ENCODE measurements around the gene GPR87. TPM values are rescaled to one million over a fixed set of nuclear protein-coding genes. Genes with fewer than 3 reads are reported as not detected.

The GPR87 gene, protein sequence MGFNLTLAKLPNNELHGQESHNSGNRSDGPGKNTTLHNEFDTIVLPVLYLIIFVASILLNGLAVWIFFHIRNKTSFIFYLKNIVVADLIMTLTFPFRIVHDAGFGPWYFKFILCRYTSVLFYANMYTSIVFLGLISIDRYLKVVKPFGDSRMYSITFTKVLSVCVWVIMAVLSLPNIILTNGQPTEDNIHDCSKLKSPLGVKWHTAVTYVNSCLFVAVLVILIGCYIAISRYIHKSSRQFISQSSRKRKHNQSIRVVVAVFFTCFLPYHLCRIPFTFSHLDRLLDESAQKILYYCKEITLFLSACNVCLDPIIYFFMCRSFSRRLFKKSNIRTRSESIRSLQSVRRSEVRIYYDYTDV
- polyA plus RNA-seq (2013, experiment 1 of 2; ENCODE audit: insufficient read length) = not detected
- polyA plus RNA-seq (2013, experiment 2 of 2; ENCODE audit: insufficient read length) = 0.15 TPM

DNA sequence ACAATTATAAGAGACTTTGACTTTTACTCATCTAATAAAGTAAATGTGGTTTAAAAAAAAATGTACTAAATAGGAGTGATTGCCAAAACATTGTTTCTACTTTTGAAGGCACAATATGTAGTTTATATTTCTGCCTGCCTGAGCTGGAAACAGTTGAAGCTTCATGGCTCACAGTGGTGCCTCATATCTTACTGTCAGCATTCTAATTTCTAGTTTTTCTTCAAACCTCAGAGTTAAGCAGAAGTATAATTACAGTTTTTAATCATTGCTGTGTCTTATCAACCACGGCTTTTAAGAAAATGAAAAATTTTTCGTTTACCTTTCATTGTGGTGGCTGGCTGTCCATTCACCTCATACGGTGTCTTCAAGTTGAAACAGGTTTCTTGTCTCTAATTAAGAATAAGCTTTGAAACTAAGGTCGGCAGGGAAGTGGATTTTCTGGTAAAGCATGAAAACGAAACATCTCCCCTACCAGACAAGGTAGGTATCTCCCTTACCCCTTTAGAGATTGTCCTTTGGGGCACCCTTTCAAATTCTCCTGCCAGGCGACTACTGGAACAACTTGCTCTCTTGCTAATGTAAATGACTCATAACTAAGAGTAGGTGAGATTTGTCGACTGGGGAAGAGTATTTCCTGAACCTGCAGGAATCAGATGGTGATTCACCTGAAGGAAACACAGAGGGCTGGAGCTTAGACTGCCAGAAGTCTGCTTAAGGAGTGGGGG lies at the start of gene GPR87:
TSS of gene GPR87 (minus strand) at position 554 of the 725 bp plus-strand sequence. CDS start 16,720 bp downstream, outside the sequence.
- DNase-seq = no peak

DNA sequence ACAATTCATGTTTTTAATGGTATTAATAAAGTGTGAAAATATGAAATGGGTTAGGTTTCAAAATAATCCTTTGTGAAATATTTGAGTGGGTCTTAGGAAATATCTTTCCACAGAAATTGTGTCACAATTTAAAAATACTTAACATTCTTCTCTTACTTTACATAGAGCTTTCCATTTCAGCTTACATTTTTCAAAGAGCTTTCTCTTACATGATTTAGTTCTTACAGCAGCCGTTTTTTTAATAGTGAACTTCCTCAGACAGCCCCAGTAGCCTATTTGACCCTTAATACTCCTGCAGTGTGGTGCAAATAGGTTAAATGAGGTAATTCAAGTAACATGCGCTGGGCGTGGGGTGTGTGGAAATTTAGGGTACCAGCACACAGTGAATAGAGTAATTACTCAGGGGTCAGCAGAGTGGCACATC lies 46.1 kb upstream of the GPR87 start:
- peak; percentile 65 for DNase-seq

DNA sequence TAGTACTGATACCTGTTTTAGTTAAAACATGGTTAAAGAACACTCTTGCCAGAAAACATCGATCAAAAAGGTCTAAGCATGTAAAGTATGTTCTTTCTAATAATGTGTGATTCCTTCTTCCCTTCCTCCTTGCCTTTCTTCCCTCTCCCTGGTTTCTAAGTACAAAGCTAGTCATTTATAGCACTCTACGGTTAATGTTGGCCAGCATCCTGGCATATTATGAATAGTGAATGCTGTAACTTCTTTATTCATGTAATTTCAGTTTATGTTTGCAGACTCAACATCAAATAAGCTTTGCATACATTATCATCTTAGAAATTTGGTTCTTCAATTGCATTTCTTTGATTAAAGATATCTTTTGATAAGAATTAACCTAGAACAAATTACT lies 40.8 kb upstream of the GPR87 start:
- no peak for DNase-seq

DNA sequence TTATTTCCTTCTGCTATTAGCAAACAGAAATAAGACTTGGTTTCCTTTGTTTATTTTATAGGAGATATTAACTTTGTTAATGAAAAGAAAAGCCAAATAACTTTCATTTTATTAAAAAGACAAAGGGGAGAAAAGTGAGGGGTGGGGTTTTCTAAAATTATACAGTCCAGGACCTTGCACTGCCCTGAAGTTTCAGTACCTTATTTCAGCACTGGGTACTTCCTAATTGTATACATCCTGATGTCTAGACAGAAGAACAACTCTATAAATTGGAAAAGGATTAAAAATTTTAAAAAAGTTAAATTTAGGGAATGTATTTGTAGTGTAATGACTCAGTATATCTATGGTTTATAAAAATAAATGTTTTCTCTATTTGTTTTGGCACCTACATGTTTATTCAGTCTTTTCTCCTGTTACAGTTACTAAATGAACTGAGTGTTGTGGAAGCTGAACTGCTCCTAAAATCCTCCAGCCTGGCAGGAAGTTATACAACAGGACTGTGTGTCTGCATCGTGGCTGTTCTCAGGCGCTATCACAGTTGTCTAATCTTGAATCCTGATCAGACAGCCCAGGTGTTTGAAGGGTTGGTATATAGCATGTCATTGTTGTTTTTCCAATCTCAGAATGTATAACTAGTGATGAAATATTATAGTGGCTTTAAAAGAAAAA lies 40.3 kb upstream of the GPR87 start:
- DNase-seq = peak; percentile 51

DNA sequence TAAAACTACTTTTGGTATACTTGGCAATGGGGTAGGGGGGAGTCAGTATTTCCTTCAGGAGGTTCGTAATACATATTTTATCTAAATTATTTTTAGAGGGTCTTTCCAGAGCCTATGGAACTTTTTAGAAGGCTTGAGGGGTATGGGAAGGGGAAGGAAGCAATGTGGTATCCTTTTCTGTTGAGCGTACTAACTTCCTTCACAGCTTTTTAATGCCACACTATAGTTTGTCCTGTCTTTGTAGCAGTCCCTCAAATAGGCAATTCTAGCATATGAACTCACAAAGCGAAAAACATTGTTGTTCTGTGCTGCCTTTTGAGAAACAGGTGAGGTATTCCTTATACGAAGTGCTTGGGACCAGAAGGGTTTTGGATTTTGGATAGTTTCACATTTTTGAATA lies 35.0 kb upstream of the GPR87 start:
- DNase-seq = no peak

DNA sequence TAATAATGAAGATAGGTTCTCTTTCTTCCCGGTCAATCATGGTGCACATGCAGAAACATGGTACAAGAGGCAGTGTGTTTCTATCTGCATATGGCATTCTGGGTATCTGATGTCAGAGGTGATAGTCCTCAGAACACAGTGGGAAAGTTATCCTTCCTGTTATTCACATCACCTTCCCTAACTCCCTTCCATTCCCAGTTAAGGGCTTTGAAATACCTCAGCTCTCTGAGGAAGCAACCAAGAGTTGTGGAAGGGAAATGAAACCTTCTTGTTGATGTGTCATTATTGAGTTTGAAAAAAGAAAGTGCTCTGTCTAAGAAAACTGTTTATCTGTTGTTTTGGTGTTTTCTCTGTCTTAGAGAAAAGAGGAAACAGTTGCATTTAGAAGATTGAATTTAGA lies 34.6 kb upstream of the GPR87 start:
- no peak for DNase-seq

DNA sequence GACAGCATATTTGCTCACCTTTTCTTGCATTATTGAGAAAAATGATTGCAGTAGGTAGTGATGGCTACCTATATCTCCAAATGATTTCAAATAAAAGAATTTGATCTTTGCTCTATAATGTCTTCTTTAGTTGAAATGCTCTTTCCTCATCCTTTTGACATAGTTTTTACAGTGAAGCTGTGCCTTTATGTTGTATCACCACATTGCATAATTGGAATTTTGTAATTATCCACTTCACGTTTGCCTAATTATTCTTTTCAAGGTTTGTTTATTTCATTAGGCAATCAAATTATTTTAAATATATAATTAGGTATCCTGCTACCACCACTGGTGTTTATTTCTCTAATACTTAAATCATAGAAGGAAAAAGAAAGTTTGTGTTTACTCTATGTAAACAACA lies 34.0 kb upstream of the GPR87 start:
- DNase-seq = no peak

DNA sequence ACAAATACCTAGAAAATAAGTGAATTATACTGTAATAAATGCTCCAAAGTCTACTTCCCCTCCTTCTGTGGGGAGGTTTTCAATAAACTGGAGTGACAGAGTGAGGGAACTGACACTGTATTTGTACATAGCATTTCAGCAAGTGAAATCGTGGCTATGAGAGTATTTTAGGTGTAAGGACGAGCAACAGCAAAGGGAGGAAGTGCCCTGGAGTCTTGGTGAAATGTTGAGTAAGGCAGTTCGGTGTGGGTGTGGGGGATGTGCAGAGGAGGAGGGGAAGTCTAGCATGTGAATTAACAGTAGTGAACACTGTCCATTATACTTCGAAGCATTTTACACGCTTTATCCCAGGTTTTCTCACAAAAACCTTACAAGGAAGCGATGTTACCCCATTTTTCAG lies 30.8 kb upstream of the GPR87 start:
- no peak for DNase-seq

DNA sequence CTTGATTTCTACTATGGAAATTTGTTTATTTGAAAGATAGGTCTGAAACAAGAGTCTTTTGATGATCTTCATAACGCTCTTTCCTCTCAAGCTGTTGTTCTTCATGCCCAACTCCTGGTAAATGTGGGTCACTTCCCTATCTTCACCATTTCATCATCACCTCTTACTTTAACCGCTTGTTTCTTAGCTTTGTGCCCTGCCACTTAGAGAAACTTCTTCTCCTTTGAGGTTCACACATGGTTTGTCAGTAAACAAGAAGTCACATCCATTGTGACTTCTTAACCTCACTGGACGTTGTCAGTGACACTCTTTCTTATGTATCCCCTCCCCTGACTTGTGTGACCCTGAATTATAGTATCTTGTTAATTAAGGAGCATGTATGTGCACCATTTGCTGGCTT lies 29.7 kb upstream of the GPR87 start:
- no peak for DNase-seq

DNA sequence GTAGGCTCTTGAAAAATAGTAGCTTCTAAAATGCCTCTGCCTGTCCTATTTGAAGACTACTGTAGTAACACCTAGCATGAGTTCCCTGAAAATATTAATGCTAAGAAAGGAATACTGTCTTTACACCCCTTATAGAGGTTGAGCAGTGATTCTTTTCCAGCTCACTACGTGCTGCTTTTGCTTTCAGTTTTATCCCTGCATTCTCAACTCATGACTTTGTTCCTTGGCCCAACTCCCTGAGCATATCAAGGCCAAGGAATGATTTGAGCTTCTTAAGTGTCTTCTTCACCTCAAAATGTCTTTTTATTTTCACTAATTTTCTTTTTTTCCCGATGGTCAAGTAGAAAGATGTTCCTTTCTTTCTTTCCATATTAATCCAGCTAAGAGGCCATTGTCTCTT lies 29.2 kb upstream of the GPR87 start:
- peak; percentile 69 for DNase-seq

DNA sequence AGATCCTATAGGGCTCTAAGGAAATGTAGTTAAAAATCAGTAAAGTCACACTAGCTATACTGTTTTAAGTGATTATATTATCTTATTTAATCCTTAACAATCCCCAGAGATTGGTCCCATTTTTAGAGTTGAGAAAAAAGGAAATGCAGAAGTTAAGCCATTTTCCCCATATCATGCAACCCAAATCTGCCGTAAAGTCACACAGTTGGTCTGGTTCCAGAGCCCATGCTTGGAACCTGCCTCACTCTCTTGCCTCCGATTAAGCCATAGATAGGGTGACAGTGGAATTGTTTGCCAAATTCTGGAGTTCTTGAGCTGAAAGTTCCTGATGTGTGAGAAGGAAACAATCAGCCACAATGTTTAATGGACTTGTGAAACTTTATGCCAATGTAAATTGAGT lies 15.1 kb upstream of the GPR87 start:
- no peak for DNase-seq

DNA sequence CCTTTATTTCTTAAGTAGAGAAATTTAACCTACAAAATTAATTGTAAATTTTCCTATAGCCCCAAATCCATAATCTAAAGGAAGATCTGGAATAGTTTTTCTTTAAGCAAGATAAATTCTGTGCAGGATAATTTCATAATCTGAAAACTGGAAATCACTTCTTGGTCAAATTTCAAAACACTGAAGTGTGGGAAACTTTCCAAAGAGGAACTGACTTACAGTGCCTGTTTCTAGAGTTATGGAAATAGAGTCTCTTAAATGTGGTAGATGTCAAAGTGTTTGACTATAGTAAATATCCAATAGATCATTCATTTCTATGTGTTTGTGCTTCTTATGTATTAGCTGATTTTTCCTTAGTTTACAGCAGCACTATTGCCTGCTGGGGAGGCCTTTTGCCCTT lies 14.3 kb upstream of the GPR87 start:
- DNase-seq = no peak

DNA sequence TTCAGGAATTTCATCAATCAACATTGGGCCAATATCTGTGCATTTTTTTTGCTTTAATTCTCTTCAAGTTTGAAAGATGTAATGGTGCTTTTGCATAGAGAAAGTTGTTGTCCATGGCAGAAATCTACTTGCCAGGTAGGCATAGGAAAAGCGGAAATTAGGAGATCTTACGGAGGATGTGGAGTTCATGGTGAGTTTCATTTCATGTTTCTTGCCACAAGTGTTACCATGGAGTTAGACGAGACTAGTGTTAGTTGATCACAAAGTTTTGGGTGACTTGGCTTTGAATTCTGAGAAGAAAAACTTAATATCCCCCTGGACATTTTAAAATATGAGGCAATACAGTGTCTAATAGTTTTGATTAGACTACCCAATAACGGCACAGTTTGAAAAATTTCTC lies 13.8 kb upstream of the GPR87 start:
- no peak for DNase-seq

DNA sequence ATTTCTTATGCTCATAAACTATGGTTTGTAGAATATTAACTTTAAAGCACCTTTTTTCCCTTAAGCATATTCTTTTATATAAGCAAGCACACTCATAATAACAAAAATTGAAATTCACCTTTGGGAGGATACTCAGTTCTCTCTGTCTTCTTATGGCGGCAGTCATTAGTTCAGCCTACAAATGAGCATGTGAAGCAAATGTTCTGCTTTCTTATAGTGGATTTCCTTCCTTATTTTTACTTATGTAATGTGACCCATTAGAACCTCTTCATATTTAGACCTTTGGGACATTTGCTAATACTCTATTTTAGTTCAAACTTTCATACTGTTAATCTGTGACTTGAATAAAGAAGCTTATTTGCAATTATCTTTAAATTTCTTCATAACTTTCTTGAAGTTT lies 12.7 kb upstream of the GPR87 start, which contains the start of gene P2RY13:
TSS of gene P2RY13 (minus strand) at position 187 of the 400 bp plus-strand sequence. CDS start at position 166, 21 bp downstream.
- DNase-seq = no peak

DNA sequence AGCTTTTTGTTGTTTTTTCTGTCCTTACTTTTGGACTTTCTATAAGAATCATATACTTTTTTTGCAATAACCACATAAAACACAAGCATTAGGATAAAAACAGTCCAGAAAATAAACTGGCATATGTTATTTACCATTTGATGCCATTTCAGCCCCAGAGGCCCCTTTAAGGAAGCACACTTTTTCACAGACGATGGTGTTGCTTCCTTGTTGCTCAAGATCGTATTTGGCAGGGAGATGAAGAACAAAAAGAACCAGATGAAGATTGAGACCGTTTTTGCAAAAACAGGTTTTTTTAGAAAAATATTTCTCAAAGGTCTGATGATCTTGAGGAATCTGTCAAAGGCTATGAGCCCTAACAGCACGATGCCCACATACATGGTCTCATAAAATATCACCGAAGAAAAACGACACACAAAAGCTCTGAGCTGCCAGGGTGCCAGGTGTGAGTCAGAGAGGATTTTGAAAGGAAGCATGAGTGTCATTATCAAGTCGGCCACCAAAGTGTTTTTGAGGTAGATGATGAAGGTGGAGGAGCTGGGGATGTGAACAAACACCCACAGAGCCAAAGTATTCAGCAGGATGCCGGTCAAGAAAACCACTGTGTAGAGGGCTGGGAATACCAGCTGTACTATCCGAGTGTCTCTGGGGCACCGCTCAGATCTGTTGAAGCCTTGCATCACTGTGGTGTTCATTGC lies 11.8 kb upstream of the GPR87 start:
- no peak for DNase-seq

DNA sequence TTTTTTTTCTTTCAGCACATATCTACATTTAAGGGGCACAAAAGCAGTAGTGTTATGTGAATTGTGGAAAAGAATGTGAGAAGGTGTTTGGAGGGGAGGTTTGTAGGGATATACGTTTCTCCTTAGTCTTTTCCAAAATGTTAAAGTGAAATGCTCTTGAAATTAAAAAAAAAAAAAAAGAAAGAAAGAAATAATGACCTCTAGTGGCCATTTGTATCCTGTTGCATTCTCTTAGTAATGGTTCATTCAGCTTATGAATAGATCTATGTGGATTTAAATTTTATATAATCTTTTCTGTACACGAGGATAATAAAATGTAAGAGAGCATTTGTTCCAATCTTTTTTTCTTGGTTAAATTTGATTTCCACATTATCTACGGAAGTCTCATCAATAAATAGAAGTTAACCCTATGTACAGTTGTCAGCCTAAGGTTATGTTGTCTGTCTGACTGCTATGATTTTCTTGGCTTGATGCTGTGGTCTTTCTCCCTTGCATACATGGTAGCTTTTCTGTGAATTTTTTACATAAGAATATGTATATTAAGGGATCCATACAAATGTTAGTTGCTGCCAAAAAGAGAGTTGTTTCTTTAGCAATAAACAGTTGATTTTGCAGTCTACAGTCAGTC lies 11.1 kb upstream of the GPR87 start:
- DNase-seq = peak; percentile 42

DNA sequence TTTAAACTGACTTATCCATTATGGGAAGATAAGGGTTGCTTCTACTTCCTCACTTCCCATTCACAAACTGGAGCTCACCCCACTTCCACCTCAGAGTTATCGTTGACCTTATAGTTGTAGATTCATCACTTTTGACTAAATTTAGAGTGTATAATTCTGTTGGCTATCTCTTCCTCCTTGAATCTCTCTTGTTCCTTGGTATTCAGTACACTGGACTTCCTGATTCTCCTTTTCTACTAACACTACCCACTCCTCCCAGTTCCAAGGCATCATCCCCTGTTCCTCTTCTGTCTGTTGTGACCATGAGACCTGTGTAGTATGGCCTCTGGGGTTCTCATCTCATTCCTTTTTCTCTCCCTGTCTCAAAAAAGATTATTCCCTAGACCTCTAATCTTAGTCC lies 5.9 kb upstream of the GPR87 start:
- no peak for DNase-seq

DNA sequence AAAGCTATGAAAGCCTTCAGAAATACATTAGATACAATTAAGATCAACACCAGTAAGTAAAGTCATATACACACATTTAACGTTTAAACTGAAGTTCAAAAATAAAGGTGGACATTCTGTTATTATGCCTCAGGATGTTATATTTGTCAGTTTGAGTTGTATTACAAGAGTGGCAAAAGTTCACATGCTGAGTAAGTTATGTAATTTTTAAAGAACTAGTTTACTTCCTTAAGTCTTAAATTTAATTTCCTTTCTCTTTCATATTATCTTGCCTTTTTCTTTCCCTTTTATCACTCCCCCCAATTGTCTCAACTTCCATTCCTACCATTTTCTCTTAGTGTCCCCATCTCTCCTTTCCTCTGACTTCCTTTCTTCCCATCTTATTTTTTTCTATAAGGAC lies 4.9 kb upstream of the GPR87 start:
- no peak for DNase-seq

DNA sequence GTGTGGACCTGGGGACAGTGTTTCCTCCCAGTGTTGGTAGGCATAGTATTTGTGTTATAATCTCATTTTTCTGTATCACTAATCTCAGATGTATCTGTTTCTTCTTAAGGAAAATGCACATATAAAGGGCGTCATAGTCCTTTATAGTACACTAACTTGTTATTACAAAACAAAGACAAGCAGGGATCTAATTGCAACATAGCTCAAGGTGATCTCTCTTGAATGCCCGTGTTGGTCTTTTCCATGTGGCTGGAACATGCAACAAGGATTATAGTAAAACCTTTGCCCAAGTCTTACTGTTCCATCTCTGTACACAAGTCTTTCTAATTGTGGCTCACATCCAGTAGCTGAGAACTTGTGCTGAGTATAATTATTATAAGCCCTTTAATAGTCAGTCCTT lies 3.5 kb upstream of the GPR87 start:
- no peak for DNase-seq

DNA sequence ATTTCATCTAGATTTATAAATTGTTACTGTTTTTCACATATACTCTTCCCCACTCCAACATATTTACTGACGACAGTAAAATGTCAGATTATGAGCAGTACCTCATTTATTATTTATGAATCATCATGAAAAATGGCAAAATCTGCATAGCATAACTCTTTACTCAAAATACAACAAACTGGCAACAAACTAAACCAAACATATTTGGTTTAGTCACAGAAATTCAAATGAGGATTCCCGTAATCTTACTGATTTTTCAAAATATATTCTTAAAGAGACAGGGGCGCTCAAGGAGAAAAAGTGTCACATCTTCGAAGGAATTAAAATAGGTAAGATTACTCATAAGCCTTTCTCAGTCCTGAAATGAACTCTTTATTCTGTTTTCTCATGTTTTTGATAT lies 3.0 kb upstream of the GPR87 start:
- peak; percentile 75 for DNase-seq

DNA sequence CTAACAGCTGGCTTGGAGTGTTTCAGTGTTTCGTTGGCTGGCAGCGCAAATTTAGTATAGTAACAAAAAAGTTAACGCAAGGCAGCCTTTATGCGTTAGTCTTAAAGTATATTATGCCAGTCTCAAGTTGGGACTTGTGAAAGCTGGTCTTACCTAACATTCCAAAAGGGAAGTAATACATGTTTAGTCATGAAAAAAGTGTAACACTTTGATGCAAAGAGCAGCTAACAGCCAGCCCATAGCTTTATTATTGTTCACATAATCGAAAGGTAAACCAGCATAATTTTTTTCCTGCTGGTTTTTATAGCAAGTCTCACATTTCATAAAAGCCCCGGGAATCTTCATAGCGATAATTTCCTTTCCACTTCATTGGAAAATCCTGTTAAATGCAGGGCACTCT lies 2.4 kb upstream of the GPR87 start:
- no peak for DNase-seq

DNA sequence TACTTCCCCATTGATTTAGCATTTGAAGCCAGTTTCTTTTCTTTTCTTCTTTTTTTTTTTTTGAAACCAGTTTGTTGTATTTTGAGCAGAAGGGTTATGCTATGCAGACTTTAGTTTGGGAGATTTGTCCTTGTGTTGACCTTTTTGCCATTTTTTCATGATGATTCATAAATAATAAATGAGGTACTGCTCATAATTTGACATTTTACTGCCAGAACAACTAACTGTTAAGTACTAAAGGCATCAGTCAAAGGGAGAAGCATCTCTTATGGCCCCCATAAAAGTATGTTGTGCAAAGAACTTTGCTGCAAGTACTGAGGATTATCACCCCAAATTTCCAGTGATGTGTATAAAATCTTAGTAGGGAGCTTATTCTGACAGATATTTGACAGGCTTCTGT lies 1.7 kb upstream of the GPR87 start:
- DNase-seq = peak; percentile 67

Measured in fibroblast of skin of scalp (primary cell).